ENCODE results near the gene RNF40.

DNA sequence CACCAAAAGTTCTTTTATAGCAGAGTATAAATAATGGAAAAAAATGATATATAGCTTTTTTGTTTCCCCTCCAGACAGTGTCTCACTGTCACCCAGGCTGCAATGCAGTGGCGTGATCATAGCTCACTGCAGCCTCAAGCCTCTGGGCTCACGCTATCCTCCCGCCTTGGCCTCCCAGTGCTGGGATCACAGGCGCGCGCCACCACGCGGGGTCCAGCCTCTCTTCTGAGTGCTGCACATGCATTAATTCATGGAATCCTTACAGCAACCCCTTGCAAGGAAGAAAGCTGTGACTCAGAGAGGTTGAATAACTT lies 42.9 kb downstream of the RNF40 start:
- TF ChIP-seq CTCF (conservative IDR thresholded peaks at IDR 0.05 in 1 of 2, IDR thresholded peaks at IDR 0.05 in 1 of 2; ENCODE audit: low read depth in 1 of 2, low read length in 2 of 2) (no peak), EZH2 (IDR thresholded peaks at IDR 0.05; ENCODE audit: low read length, missing control alignments) (no peak)
